Mesendoderm (in vitro differentiated cells): Measurements from ENCODE around the gene FAIM2.

Source experiments
- DNase-seq: peaks from one replicate; pipeline ENCODE4 v3.0.0; 2013
- H2AK5ac ChIP-seq: 2 replicates; pipeline ENCODE4 v1.6.1; 2013; ENCODE audit warnings: low read length, inconsistent platforms
- H2BK120ac ChIP-seq: 2 replicates; pipeline ENCODE4 v1.6.1; 2013; ENCODE audit warnings: low read depth, mild to moderate bottlenecking, low read length, moderate library complexity, mixed read lengths
- H2BK15ac ChIP-seq: replicated peaks from 2 replicates; pipeline ENCODE4 v1.6.1; 2013; ENCODE audit warnings: low read depth, mild to moderate bottlenecking, moderate library complexity
- H2BK5ac ChIP-seq: 2 replicates; pipeline ENCODE4 v1.6.1; 2013; ENCODE audit warnings: low read length, inconsistent platforms
- H3K18ac ChIP-seq: 2 replicates; pipeline ENCODE4 v1.6.1; 2013; ENCODE audit warnings: mild to moderate bottlenecking, low read length, mixed read lengths
- H3K23ac ChIP-seq: one replicate; pipeline ENCODE4 v1.6.1; 2013; ENCODE audit warnings: low read length
- H3K27ac ChIP-seq: 2 replicates; pipeline ENCODE4 v1.5.1; 2013; ENCODE audit warnings: low read depth, mild to moderate bottlenecking, inconsistent platforms, low read length, moderate library complexity
- H3K27me3 ChIP-seq: 2 replicates; pipeline ENCODE4 v1.6.1; 2013; ENCODE audit warnings: low read length, control low read depth, mild to moderate bottlenecking, inconsistent platforms; ENCODE audit not compliant: insufficient read depth, poor library complexity
- H3K36me3 ChIP-seq: 2 replicates; pipeline ENCODE4 v1.6.1; 2013; ENCODE audit warnings: low read length, inconsistent platforms; ENCODE audit not compliant: control insufficient read depth, insufficient read depth
- H3K4ac ChIP-seq: one replicate; pipeline ENCODE4 v1.6.1; 2013; ENCODE audit warnings: low read depth, mild to moderate bottlenecking, low read length, moderate library complexity
- H3K4me1 ChIP-seq: 2 replicates; pipeline ENCODE4 v1.6.1; 2013; ENCODE audit warnings: low read depth, low read length, inconsistent platforms; ENCODE audit not compliant: control insufficient read depth
- H3K4me2 ChIP-seq: 2 replicates; pipeline ENCODE4 v1.6.1; 2013; ENCODE audit warnings: low read length
- H3K4me3 ChIP-seq: 2 replicates; pipeline ENCODE4 v1.5.1; 2013; ENCODE audit warnings: mild to moderate bottlenecking, low read length
- H3K56ac ChIP-seq: one replicate; pipeline ENCODE4 v1.6.1; 2013; ENCODE audit warnings: low read length
- H3K79me1 ChIP-seq: 2 replicates; pipeline ENCODE4 v1.6.1; 2013; ENCODE audit warnings: low read length, inconsistent platforms
- H3K79me2 ChIP-seq: 2 replicates; pipeline ENCODE4 v1.6.1; 2013; ENCODE audit warnings: mild to moderate bottlenecking, low read length; ENCODE audit not compliant: control insufficient read depth, insufficient read depth
- H3K9ac ChIP-seq: 2 replicates; pipeline ENCODE4 v1.6.1; 2013; ENCODE audit warnings: low read length, inconsistent platforms
- H4K5ac ChIP-seq: one replicate; pipeline ENCODE4 v1.6.1; 2013; ENCODE audit warnings: low read length
- H4K8ac ChIP-seq: one replicate; pipeline ENCODE4 v1.6.1; 2013; ENCODE audit warnings: low read depth, mild to moderate bottlenecking, control low read depth, low read length, moderate library complexity
- WGBS: extraction: QIAGEN DNeasy Blood & Tissue Kit; methylation state at CpG from one replicate; pipeline ENCODE4 v1.1.7; 2013; ENCODE audit warnings: low lambda C conversion rate, missing lambda C conversion rate; ENCODE audit not compliant: insufficient coverage; ENCODE audit errors: extremely low coverage; 5-methylcytosine and 5-hydroxymethylcytosine counted together

The FAIM2 gene

GRCh38 chr12:49828133-49829091, 75.3 kb downstream of the FAIM2 start, which contains the start of gene NCKAP5L:
Gene NCKAP5L (minus strand): TSS chr12:49828413. CDS start chr12:49804044, 24,369 bp downstream.
- Histone ChIP-seq H2AK5ac (peak within 1 kb of the TSS; percentile 18), H4K8ac (no peak within 1 kb of the TSS), H3K18ac (peak within 1 kb of the TSS; percentile 63), H3K27me3 (no peaks in the 10 kb centered on the region), H3K79me2 (peaks cover 27% of the 10 kb centered on the region), H3K4me2 (peak within 1 kb of the TSS; percentile 66), H2BK15ac (no peak within 1 kb of the TSS), H3K79me1 (peaks cover 23% of the 10 kb centered on the region), H2BK120ac (no peak within 1 kb of the TSS), H4K5ac (no peak within 1 kb of the TSS), H3K56ac (peak within 1 kb of the TSS; percentile 91), H3K36me3 (no peaks in the 10 kb centered on the region), H3K9ac (peak within 1 kb of the TSS; percentile 80), H3K4me3 (peak within 1 kb of the TSS; percentile 61), H2BK5ac (peak within 1 kb of the TSS; percentile 14), H3K4me1 (no peaks in the 10 kb centered on the region), H3K23ac (peak within 1 kb of the TSS; percentile 48), H3K27ac (peak within 1 kb of the TSS; percentile 75), H3K4ac (peak within 1 kb of the TSS; percentile 44)
- DNase-seq: peak; percentile 99
- no CpG with 5 or more reads among the region's 61 CpGs for WGBS

DNA sequence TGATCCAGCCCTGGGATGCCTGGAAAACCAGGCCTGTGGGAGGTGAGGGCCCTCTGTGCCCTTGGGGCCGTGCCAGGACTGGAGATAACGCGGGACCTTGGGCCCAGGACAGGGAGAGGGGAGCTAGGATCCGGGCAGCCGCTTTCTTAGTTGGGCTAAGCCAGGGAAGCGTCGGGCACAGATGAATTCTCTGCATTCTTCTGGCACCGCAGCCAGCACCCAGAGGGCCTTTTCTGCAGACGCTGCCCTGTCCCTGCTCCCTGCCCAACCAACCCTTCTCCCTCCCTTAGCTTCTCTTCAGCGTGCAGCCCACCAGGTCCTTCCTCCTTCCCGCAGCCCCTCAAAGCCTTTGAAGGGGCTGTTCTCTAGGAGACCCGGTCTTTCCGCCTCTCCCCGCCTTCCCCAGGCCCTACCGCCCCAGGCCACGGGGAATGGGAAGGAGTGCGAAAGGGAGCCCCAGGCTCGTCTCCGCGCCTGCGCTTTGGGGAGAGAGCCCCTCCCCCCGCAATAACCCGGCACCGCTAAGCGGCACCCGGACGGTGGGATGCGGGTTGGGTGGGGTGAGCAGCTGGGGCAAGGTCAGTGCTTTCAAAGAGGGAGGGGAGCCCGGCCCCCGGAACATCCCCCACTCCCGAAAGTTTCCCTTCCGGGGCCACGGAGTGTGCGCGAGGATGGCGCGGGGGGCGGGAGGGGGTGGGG, 76.2 kb downstream of the FAIM2 start:
- no peaks in the 10 kb centered on the region for H3K4me1 ChIP-seq
- H3K79me1 ChIP-seq: peaks cover 28% of the 10 kb centered on the region
- H2AK5ac ChIP-seq: peak overlapping the region; percentile 18
- peak overlapping the region; percentile 52 for H3K18ac ChIP-seq
- peaks cover 30% of the 10 kb centered on the region for H3K79me2 ChIP-seq
- no peak overlapping the region for H2BK15ac ChIP-seq
- peak overlapping the region; percentile 44 for H3K4ac ChIP-seq
- peak overlapping the region; percentile 61 for H3K4me3 ChIP-seq
- H3K27ac ChIP-seq: peak overlapping the region; percentile 23
- no peak overlapping the region for H4K8ac ChIP-seq
- H3K23ac ChIP-seq: peak overlapping the region; percentile 48
- no peak overlapping the region for H2BK120ac ChIP-seq
- H3K36me3 ChIP-seq: no peaks in the 10 kb centered on the region
- no CpG with 5 or more reads among the region's 38 CpGs for WGBS
- H3K9ac ChIP-seq: peak overlapping the region; percentile 80
- no peak overlapping the region for H4K5ac ChIP-seq
- peak; percentile 92 for DNase-seq
- no peaks in the 10 kb centered on the region for H3K27me3 ChIP-seq
- H2BK5ac ChIP-seq: peak overlapping the region; percentile 14
- peak overlapping the region; percentile 91 for H3K56ac ChIP-seq
- peak overlapping the region; percentile 66 for H3K4me2 ChIP-seq

DNA sequence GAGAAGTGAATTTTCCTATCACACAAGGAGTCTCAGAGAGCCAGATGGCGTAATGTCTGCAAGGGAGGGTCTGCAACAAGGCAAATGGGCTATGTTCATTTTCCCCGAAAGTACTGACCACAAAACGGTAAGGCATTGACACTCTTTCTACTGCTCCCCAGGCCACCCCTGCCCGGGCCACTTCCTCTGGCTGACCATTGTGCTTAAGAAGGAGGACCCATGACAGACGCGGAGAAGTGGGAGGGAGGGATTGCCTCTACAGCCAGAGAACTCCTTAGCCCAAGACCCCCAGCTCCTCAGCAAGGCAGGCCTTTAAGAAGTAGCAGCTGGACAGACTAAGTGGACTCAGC, 76.7 kb downstream of the FAIM2 start:
- H4K5ac ChIP-seq: no peak overlapping the region
- no peak overlapping the region for H2BK15ac ChIP-seq
- H3K4me2 ChIP-seq: peak overlapping the region; percentile 66
- peak overlapping the region; percentile 91 for H3K56ac ChIP-seq
- peak overlapping the region; percentile 61 for H3K4me3 ChIP-seq
- H3K23ac ChIP-seq: peak overlapping the region; percentile 48
- H2AK5ac ChIP-seq: peak overlapping the region; percentile 18
- H3K79me1 ChIP-seq: peaks cover 28% of the 10 kb centered on the region
- no peak overlapping the region for H3K4ac ChIP-seq
- DNase-seq: no peak
- no peak overlapping the region for H3K18ac ChIP-seq
- no peak overlapping the region for H4K8ac ChIP-seq
- peak overlapping the region; percentile 14 for H2BK5ac ChIP-seq
- no peaks in the 10 kb centered on the region for H3K27me3 ChIP-seq
- H3K36me3 ChIP-seq: no peaks in the 10 kb centered on the region
- no CpG with 5 or more reads among the region's 6 CpGs for WGBS
- H3K9ac ChIP-seq: peak overlapping the region; percentile 80
- H3K79me2 ChIP-seq: peaks cover 30% of the 10 kb centered on the region
- H2BK120ac ChIP-seq: no peak overlapping the region
- no peaks in the 10 kb centered on the region for H3K4me1 ChIP-seq
- H3K27ac ChIP-seq: no peak overlapping the region

DNA sequence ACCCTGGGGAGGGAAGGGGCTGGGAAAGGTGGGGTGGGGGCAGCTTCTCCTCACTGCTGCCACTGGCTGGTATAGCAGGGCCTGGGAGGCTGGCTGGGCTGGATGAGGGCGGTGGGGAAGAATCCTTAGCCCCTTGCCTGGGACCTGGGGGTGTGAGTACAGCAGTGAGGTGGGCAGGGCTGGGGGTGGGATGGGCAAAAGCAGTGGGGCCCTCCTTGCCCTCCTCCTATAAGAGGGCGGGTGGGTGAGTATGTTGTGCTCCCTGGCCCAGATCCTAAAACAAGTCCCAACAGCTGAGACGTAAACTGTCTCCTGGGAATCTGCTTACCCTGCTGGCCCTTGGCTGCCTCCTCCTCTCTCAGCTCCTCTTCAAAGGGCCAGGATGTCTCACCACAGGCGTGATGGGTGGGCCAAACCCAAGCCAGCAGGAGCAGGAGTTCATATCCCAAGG, 77.7 kb downstream of the FAIM2 start:
- no peak overlapping the region for H2BK5ac ChIP-seq
- H2AK5ac ChIP-seq: no peak overlapping the region
- H3K23ac ChIP-seq: no peak overlapping the region
- H2BK120ac ChIP-seq: no peak overlapping the region
- H4K8ac ChIP-seq: no peak overlapping the region
- H3K27ac ChIP-seq: no peak overlapping the region
- no peaks in the 10 kb centered on the region for H3K27me3 ChIP-seq
- H3K79me1 ChIP-seq: peaks cover 31% of the 10 kb centered on the region
- no CpG with 5 or more reads among the region's 4 CpGs for WGBS
- no peaks in the 10 kb centered on the region for H3K36me3 ChIP-seq
- peak overlapping the region; percentile 30 for H3K56ac ChIP-seq
- H3K9ac ChIP-seq: no peak overlapping the region
- H3K79me2 ChIP-seq: peaks cover 30% of the 10 kb centered on the region
- no peak overlapping the region for H3K4ac ChIP-seq
- DNase-seq: no peak
- no peak overlapping the region for H3K4me2 ChIP-seq
- H3K18ac ChIP-seq: no peak overlapping the region
- H4K5ac ChIP-seq: no peak overlapping the region
- H3K4me1 ChIP-seq: peaks cover 2% of the 10 kb centered on the region
- no peak overlapping the region for H3K4me3 ChIP-seq
- no peak overlapping the region for H2BK15ac ChIP-seq

DNA sequence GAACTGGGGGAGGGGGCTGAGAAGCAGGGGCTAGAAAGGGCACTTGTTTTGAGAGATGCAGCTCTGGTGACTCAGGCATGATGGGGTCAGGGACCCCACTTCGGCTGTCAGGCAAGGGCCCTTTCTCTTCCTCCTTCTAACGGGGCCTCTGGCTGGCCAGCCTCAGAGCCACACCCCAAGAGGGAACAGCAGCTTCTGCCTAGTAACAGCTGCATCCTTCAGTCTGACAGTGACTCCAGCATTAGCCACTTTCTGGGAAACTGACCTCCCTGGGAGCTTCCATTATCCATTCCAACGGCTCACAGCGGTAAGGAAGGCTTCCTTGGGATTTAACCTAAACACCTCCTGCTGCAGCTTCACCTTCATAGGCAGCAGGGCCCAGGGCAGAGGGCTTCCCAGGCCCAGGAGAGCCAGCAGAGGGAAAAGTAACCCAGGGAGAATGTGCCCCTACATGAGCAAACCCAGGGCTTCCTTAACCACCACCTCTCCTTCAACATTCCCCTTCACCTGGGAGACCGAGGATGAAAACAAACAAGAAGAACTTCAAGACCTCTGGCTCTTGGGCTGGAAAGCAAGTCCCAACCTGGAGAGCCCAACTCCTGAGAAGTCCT, 78.2 kb downstream of the FAIM2 start:
- Histone ChIP-seq H2BK15ac (no peak overlapping the region), H3K27me3 (no peaks in the 10 kb centered on the region), H2BK5ac (no peak overlapping the region), H2BK120ac (no peak overlapping the region), H3K4me3 (no peak overlapping the region), H3K4ac (no peak overlapping the region), H3K18ac (no peak overlapping the region), H3K79me1 (peaks cover 31% of the 10 kb centered on the region), H3K36me3 (no peaks in the 10 kb centered on the region), H3K4me1 (peaks cover 2% of the 10 kb centered on the region), H2AK5ac (no peak overlapping the region), H3K23ac (no peak overlapping the region), H3K9ac (no peak overlapping the region), H3K4me2 (no peak overlapping the region), H3K79me2 (peaks cover 30% of the 10 kb centered on the region), H4K8ac (no peak overlapping the region), H3K56ac (no peak overlapping the region), H3K27ac (no peak overlapping the region), H4K5ac (no peak overlapping the region)
- WGBS: no CpG with 5 or more reads among the region's 5 CpGs
- no peak for DNase-seq
